ENCODE results near the gene PRRT2.

GRCh38 chr16:29863669-29863984, 51.6 kb downstream of the PRRT2 start:
- TF ChIP-seq EZH2 (IDR thresholded peaks at IDR 0.05) (no peak), POLR2AphosphoS5 (IDR thresholded peaks at IDR 0.05; ENCODE audit: borderline replicate concordance, low read depth, low read length) (no peak), FOXP2 (optimal IDR thresholded peaks at IDR 0.05; ENCODE audit: control extremely low read depth, extremely low read length, insufficient read depth) (no peak)
